HG02840 (cell line): ENCODE results near the gene CENPE.

Experiments used
- ATAC-seq: cut with Tn5 transposase; IDR thresholded peaks from one replicate; pipeline ENCODE4 v1.9.1; 2021; ENCODE audit warnings: mild to moderate bottlenecking, moderate library complexity, moderate number of reproducible peaks; ENCODE audit not compliant: unreplicated experiment, low FRiP score

The CENPE gene

DNA sequence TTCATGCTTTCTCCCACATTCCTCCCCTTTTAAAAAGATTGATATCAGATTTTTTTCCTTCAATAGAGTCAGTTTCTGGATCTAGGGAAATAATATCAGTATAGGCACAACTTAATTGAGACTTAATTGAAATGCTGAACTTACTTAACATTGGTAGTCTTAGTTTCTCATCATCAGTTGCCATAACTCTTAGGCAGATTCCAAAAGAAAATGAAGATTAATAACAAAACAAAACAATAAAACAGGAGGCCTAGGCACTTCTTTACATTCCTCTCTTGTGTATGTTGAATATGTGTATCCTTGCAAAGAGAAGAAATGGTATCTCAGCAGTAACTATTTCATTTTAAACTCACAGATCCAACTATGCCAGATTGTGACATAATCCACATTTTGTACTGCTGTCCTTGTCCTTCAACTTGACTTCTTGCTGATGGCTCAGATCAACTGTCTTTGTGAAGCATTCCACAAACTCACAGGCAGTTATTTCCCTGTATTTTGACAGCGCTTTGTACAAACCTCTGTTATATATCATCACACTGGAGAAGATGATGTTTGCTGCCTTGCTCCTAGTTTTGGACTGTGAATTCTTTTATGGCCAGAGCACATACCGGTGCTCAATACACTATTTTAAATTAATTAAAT lies 112.5 kb downstream of the CENPE start:
- no peak for ATAC-seq

- ATAC-seq, result no peak
Observed at GRCh38 chr4:103079621-103080020, 118.5 kb downstream of the CENPE start.

- peak; percentile 48 for ATAC-seq
Observed at GRCh38 chr4:103076747-103077347, 121.3 kb downstream of the CENPE start, which contains the start of gene SLC9B2. Gene SLC9B2 (minus strand): TSS chr4:103076761. CDS start chr4:103067550, 9,211 bp downstream.

DNA sequence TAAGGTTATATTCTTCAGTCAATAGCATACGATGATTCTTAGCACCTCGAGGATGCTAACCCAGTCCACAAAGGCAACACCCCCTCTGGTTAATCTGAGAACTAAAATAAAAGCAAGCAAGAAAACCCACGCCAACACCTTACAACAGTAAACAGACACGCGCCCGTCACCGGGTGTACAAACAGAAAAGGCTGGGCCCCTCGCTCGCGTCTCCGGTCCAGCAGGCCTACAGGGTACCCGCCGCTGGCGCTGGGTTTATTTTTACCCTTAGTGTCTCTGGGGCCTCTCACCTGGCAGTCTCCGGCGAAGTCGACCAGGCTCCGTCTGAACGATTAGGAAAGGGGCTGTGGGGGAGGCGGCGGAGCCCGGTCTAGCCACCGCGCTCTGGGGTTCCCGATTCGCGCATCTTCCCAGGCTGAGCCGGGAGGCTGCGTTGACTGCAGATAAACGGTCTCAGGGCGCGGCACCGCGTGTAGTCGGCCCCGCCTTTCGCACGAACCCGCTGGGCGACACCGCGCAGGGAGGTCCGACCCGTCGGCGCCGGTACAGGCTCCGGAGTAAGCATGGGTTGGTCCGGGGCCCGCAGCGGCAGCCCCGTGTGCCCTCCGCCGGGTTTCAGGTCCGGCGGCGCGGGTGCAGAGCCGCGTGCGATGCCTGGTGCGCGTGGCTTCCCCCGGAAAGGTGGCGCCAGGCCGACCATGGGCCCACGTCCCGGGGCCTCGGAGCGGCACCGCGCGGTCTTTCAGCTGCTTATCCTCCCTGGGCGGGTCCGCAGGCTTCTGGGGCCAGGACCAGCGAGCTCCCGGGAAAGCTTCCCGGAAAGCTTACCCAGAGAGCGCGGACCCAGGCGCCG lies 122.0 kb downstream of the CENPE start:
- ATAC-seq, result peak; percentile 50

DNA sequence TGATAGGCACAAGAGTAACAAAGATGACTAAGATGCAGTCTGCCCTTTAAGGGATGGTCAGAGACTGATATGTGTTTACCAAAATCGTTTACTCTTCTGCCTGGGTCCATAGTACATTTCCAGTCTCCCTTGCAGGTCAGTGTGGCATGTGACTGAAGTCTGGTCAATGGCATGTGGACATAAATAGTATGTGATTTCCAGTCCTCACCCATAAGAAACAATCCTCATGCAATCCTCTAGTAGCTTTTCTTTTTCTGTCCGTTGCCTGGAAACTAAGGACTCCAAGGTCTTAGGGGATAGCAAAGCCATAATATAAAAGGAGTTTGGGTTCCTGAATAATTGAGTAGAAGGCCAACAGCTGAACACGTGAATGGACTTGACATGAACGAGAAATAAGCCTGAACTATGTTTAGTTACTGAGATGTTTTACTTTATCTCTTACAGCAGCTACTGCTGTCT lies 122.7 kb downstream of the CENPE start:
- no peak for ATAC-seq

- ATAC-seq, result peak; percentile 42
Observed at GRCh38 chr4:103074744-103075434, 123.3 kb downstream of the CENPE start.

DNA sequence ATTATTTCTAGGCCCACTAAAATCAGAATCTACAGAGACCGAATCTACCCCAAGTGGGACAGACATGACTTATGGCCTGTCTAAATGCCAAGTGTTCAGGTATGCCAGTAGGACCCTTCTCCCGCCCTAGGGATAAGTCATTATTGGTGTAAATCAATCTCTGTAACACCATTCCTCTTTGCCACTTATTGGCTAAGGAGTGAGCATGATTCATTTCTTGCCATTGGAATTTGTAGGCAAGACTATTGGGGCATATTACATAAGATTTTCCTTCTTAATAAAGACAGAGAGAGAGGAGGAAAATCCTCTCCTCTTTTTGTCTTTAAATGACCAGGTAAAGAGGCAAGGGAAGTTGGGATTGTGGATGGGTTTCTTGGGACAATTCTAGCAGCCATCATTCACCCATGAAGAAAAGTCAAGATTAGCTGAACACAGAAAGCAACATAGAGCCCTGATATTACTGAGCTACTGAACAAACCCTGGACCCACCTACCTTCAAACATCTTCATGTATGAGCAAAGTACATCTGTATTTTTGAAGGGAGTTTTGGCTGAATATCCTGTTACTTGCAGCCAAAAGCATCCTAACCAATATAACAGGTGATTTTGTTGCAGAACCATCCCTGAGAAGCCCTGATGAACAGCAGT lies 124.2 kb downstream of the CENPE start:
- ATAC-seq, result no peak

DNA sequence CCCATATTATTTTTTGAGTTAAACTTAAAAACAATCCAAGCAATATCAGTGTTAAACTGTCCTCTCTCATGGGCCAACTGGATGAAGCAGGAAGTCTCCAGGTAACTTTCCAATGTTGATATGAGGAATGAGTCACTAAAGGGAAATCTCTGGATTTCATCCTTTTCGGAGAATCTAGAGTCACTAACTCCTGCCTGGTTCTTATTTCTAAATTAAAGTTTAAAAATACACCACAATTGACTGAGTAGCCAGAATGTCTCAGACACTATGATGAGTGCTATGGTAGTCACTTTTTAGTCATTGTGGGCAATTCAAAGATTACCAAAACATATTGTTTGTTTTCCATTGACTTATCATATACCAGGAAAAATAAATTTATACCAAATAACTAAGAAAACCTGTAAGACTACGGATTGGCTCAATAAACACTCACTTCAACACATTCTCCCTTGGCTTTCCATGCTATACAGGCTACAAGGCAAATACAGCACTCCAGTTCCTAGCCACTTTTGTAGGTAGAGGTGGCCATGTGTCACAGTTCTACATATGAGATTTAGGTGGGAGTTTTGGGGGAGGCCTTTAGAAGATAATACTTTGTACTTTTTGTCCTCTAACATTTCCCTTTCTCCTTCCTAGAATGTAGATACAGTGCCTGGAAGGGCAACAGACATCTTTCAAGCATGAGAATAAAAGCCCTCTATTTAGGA lies 130.1 kb downstream of the CENPE start:
- no peak for ATAC-seq

- ATAC-seq, result no peak
Observed at GRCh38 chr4:103060453-103061148, 137.5 kb downstream of the CENPE start.
